Bronchial epithelial cell (primary cell): ENCODE data around the gene ADGRL3. TPM values are rescaled to one million over a fixed set of nuclear protein-coding genes. Genes with fewer than 3 reads are reported as not detected.
"Not testable (repeated sequence)": the region's sequence is repeated elsewhere in the genome, so short reads cannot be mapped to it uniquely, and the experiment has no call there.

ENCODE experiments used
- DNase-seq: peaks from one replicate; pipeline ENCODE4 v3.0.0-alpha.2; 2010; ENCODE audit warnings: low read depth
- FAIRE-seq: peaks from 2 replicates; lab custom pipeline; 2011; peaks lifted over from hg19 to GRCh38; lab: Jason Lieb, UNC
- H3K27me3 ChIP-seq: 2 replicates; pipeline ENCODE4 v1.5.1; 2011; ENCODE audit warnings: low read length; ENCODE audit not compliant: control insufficient read depth, insufficient read depth
- H3K36me3 ChIP-seq: 2 replicates; pipeline ENCODE4 v1.5.1; 2011; ENCODE audit warnings: low read length; ENCODE audit not compliant: control insufficient read depth, insufficient read depth
- H3K4me3 ChIP-seq: 2 replicates; pipeline ENCODE4 v1.5.1; 2011; ENCODE audit warnings: mild to moderate bottlenecking, low read depth, low read length, control low read depth
- CTCF ChIP-seq: IDR thresholded peaks from 2 replicates; pipeline ENCODE4 v1.5.1; 2011; ENCODE audit warnings: mild to moderate bottlenecking, moderate library complexity, low read length, control low read depth, inconsistent platforms; ENCODE audit not compliant: insufficient read depth, severe bottlenecking
- total RNA-seq: library from RNA; depleted of rRNA; stranded (reverse); fragments of >200 nt; gene quantifications from 2 replicates; pipeline ENCODE4 v1.2.1, GENCODE V29; 2014

The ADGRL3 gene
- total RNA-seq, 1 donor from 2014 or later: under 0.01 TPM

GRCh38 chr4:61336488-61336887 lies 136.4 kb downstream of the ADGRL3 start:
- FAIRE-seq: peak; percentile 13
- no peak for DNase-seq
- Histone ChIP-seq H3K36me3 (no peaks in the 10 kb centered on the region), H3K4me3 (no peak overlapping the region), H3K27me3 (no peaks in the 10 kb centered on the region)
- TF ChIP-seq CTCF: no peak

- FAIRE-seq (no peak), DNase-seq (no peak)
- no peaks in the 10 kb centered on the region for H3K36me3 ChIP-seq
- H3K4me3 ChIP-seq: no peak overlapping the region
- no peak for TF ChIP-seq CTCF
- H3K27me3 ChIP-seq: no peaks in the 10 kb centered on the region
Observed at GRCh38 chr4:61336916-61337315, 136.8 kb downstream of the ADGRL3 start.

GRCh38 chr4:61342061-61342460 lies 141.9 kb downstream of the ADGRL3 start:
- FAIRE-seq (no peak), DNase-seq (no peak)
- Histone ChIP-seq H3K36me3 (no peaks in the 10 kb centered on the region), H3K27me3 (no peaks in the 10 kb centered on the region), H3K4me3 (no peak overlapping the region)
- TF ChIP-seq CTCF: no peak

- no peak for FAIRE-seq
- Histone ChIP-seq H3K4me3 (no peak overlapping the region), H3K36me3 (no peaks in the 10 kb centered on the region), H3K27me3 (no peaks in the 10 kb centered on the region)
- no peak for DNase-seq
- TF ChIP-seq CTCF: no peak
Observed at GRCh38 chr4:61350932-61351331, 150.8 kb downstream of the ADGRL3 start.

GRCh38 chr4:61356696-61357095 lies 156.6 kb downstream of the ADGRL3 start:
- no peak for TF ChIP-seq CTCF
- no peak for DNase-seq
- FAIRE-seq: no peak

GRCh38 chr4:61359301-61359700 lies 159.2 kb downstream of the ADGRL3 start:
- TF ChIP-seq CTCF: no peak
- FAIRE-seq: no peak
- H3K36me3 ChIP-seq: no peaks in the 10 kb centered on the region
- no peak for DNase-seq
- H3K27me3 ChIP-seq: no peaks in the 10 kb centered on the region
- no peak overlapping the region for H3K4me3 ChIP-seq

More at GRCh38 chr4:61356696-61357095, 156.6 kb downstream of the ADGRL3 start:
- no peaks in the 10 kb centered on the region for H3K27me3 ChIP-seq
- H3K4me3 ChIP-seq: no peak overlapping the region
- no peaks in the 10 kb centered on the region for H3K36me3 ChIP-seq

- FAIRE-seq, H3K4me3 ChIP-seq, DNase-seq, H3K36me3 ChIP-seq, H3K27me3 ChIP-seq: not testable (repeated sequence)
Observed at GRCh38 chr4:61372817-61373216, 172.7 kb downstream of the ADGRL3 start.
